Panc1 (cell line): Measurements from ENCODE around the gene U2SURP. TPM values are rescaled to one million over a fixed set of nuclear protein-coding genes. Genes with fewer than 3 reads are reported as not detected.

ENCODE experiments used
- ATAC-seq: fragments of 200-7000 bp; cut with Tn5 transposase; 2 replicates; pipeline ENCODE4 v1.9.1; 2020; ENCODE audit warnings: mild to moderate bottlenecking, moderate library complexity
- BruUV-seq: library from RNA; stranded (reverse); fragments of 400-500 nt; replicated peaks from 2 replicates; lab custom pipeline; 2021; lab: Mats Ljungman, UMichigan
- CTCF ChIA-PET: fragments of 300-600 bp; sonication (Branson Sonifier 250); formaldehyde crosslinking; loops from one replicate; lab custom pipeline; 2022; ENCODE audit warnings: antibody characterized with exemption; lab: Charles Lee
- POLR2A ChIA-PET: fragments of 300-600 bp; sonication (Branson Sonifier 250); formaldehyde crosslinking; loops from one replicate; lab custom pipeline; 2022; ENCODE audit warnings: antibody characterized with exemption; lab: Charles Lee
- DNase-seq: peaks from one replicate; pipeline ENCODE4 v3.0.0-alpha.2; 2010; ENCODE audit warnings: low read depth, low spot score
- H3K27ac ChIP-seq: 2 replicates; pipeline ENCODE4 v1.5.1; 2011; ENCODE audit warnings: mild to moderate bottlenecking, low read length, inconsistent platforms
- H3K27me3 ChIP-seq: fragments of 200-500 bp; sonication (Bioruptor generic); 2 replicates; pipeline ENCODE4 v1.6.0; 2014; ENCODE audit warnings: low read length, inconsistent platforms; ENCODE audit not compliant: control insufficient read depth, insufficient read depth
- H3K36me3 ChIP-seq: fragments of 200-500 bp; sonication (Bioruptor generic); 2 replicates; pipeline ENCODE4 v1.5.1; 2014; ENCODE audit warnings: inconsistent platforms, mild to moderate bottlenecking, low read length, moderate library complexity; ENCODE audit not compliant: control insufficient read depth, insufficient read depth
- H3K4me1 ChIP-seq: 2 replicates; pipeline ENCODE4 v1.5.1; 2011; ENCODE audit warnings: inconsistent platforms, mild to moderate bottlenecking, low read length, moderate library complexity; ENCODE audit not compliant: control insufficient read depth, insufficient read depth
- H3K4me3 ChIP-seq, 2 experiments: 2 replicates each; pipeline ENCODE4 v1.5.1; 2011 to 2012; ENCODE audit warnings: low read depth in 2 of 2, low read length in 2 of 2, mild to moderate bottlenecking in 2 of 2, inconsistent platforms in 1 of 2, moderate library complexity in 1 of 2
- H3K9me3 ChIP-seq: fragments of 200-500 bp; sonication (Bioruptor generic); 2 replicates; pipeline ENCODE4 v1.5.1; 2014; ENCODE audit warnings: low read depth, mild to moderate bottlenecking, inconsistent platforms, low read length, moderate library complexity; ENCODE audit not compliant: control insufficient read depth, insufficient read depth
- POLR2AphosphoS5 ChIP-seq: IDR thresholded peaks from 2 replicates; pipeline ENCODE4 v1.6.1; 2012; ENCODE audit warnings: mild to moderate bottlenecking, low read depth, low read length, moderate library complexity
- SIN3A ChIP-seq: IDR thresholded peaks from 2 replicates; pipeline ENCODE4 v1.6.1; 2012; ENCODE audit warnings: low read depth, mild to moderate bottlenecking, low read length, moderate library complexity, borderline replicate concordance; ENCODE audit not compliant: insufficient read depth
- TCF7L2 ChIP-seq: IDR thresholded peaks from 2 replicates; pipeline ENCODE4 v1.6.1; 2011; ENCODE audit warnings: mild to moderate bottlenecking, low read depth, low read length, inconsistent platforms
- in situ Hi-C: cut with HindIII; loops from 2 replicates; pipeline ENCODE4 v1.10.0; 2016; ENCODE audit warnings: low sequenced_read_pairs, low pct_unique_long_range_greater_than_20kb
- intact Hi-C: fragments of 100-400 bp; cut with micrococcal nuclease; formaldehyde crosslinking; loops from one replicate; pipeline ENCODE4 v1.10.0; 2022; ENCODE audit not compliant: unreplicated experiment
- total RNA-seq: library from RNA; stranded (reverse); gene quantifications from one replicate; pipeline ENCODE4 v1.2.1, GENCODE V29; 2021; ENCODE audit not compliant: unreplicated experiment
- TF ChIP-seq, protein P1 (sequence below): fragments of 450-650 bp; IDR thresholded peaks from 2 replicates; pipeline ENCODE4 v1.5.1; 2017; ENCODE audit warnings: mild to moderate bottlenecking
- TF ChIP-seq, protein P2 (sequence below), 2 experiments: IDR thresholded peaks; 2 replicates each; pipeline ENCODE4 v1.6.1; 2011 to 2012; ENCODE audit warnings: low read depth in 2 of 2, control low read depth in 1 of 2, low read length in 1 of 2, mild to moderate bottlenecking in 1 of 2, moderate library complexity in 1 of 2; ENCODE audit not compliant: insufficient read depth in 1 of 2

Gene U2SURP
- total RNA-seq, 1 experiment from 2014 or later: 135 TPM

DNA sequence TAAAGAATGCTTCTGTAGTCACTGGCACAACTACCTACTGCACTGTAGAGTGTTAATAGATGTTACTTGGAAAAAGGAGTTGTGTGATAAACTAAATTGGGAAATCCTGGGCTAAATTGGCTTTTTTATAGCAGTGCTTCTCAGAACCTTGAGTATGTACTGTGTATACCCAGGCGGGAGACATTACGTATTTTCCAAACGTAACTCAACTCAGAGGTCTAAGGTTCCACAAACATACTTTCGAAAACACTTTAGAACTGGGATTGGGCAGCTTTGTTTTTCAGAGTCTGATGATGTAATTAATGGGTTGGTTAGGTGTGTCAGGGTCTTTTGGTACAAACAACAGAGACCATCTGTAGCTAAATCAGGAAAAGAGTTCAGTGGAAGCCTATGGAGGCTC lies 64.7 kb downstream of the U2SURP start:
- ATAC-seq: no peak
- H3K36me3 ChIP-seq: peaks cover 7% of the 10 kb centered on the region; the same call in 1 of the 2 replicates
- no peaks in the 10 kb centered on the region for H3K9me3 ChIP-seq
- no TSS peak for BruUV-seq
- TF ChIP-seq TCF7L2: no peak
- TF ChIP-seq, protein P1, sequence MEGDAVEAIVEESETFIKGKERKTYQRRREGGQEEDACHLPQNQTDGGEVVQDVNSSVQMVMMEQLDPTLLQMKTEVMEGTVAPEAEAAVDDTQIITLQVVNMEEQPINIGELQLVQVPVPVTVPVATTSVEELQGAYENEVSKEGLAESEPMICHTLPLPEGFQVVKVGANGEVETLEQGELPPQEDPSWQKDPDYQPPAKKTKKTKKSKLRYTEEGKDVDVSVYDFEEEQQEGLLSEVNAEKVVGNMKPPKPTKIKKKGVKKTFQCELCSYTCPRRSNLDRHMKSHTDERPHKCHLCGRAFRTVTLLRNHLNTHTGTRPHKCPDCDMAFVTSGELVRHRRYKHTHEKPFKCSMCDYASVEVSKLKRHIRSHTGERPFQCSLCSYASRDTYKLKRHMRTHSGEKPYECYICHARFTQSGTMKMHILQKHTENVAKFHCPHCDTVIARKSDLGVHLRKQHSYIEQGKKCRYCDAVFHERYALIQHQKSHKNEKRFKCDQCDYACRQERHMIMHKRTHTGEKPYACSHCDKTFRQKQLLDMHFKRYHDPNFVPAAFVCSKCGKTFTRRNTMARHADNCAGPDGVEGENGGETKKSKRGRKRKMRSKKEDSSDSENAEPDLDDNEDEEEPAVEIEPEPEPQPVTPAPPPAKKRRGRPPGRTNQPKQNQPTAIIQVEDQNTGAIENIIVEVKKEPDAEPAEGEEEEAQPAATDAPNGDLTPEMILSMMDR: no peak
- TF ChIP-seq POLR2AphosphoS5: no peak
- no peak for TF ChIP-seq SIN3A
- TF ChIP-seq, protein P2, sequence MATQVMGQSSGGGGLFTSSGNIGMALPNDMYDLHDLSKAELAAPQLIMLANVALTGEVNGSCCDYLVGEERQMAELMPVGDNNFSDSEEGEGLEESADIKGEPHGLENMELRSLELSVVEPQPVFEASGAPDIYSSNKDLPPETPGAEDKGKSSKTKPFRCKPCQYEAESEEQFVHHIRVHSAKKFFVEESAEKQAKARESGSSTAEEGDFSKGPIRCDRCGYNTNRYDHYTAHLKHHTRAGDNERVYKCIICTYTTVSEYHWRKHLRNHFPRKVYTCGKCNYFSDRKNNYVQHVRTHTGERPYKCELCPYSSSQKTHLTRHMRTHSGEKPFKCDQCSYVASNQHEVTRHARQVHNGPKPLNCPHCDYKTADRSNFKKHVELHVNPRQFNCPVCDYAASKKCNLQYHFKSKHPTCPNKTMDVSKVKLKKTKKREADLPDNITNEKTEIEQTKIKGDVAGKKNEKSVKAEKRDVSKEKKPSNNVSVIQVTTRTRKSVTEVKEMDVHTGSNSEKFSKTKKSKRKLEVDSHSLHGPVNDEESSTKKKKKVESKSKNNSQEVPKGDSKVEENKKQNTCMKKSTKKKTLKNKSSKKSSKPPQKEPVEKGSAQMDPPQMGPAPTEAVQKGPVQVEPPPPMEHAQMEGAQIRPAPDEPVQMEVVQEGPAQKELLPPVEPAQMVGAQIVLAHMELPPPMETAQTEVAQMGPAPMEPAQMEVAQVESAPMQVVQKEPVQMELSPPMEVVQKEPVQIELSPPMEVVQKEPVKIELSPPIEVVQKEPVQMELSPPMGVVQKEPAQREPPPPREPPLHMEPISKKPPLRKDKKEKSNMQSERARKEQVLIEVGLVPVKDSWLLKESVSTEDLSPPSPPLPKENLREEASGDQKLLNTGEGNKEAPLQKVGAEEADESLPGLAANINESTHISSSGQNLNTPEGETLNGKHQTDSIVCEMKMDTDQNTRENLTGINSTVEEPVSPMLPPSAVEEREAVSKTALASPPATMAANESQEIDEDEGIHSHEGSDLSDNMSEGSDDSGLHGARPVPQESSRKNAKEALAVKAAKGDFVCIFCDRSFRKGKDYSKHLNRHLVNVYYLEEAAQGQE (IDR thresholded peaks at IDR 0.05; ENCODE audit: insufficient read depth in 1 of 2, low read depth in 2 of 2, low read length in 1 of 2): no peak
- no peak overlapping the region for H3K4me3 ChIP-seq
- no peak for DNase-seq
- intact Hi-C loops (no loop called here), in situ Hi-C loops (no loop called here)
- no peak overlapping the region for H3K27ac ChIP-seq
- H3K4me1 ChIP-seq: no peaks in the 10 kb centered on the region
- CTCF ChIA-PET: interaction anchor here (0.6 kb wide), 1 partner anchor 11 kb away, joined by 4 read pairs; no protein-coding TSS in a partner anchor
- POLR2A ChIA-PET: no interaction called here
- no peaks in the 10 kb centered on the region for H3K27me3 ChIP-seq

DNA sequence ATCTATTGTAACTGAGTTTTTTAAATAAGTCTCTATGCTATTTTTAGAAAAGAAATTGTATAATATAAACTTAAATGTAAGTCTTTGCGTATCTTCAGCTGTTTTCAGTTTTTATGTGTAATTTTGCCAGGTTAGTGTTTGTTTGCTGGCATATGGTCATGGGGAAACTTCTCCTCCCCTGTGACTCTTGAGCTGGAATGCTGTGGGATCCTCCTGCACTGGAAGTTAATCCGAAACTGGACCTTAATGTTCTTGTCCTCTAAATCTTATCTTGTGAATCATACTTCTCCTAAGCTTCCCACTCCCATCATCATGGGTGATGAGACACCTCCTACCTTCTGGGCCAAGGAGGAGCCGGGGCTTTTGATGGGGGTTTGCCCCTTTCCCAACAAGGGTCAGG lies 65.8 kb downstream of the U2SURP start:
- Histone ChIP-seq H3K27me3 (no peaks in the 10 kb centered on the region), H3K4me1 (no peaks in the 10 kb centered on the region), H3K9me3 (no peaks in the 10 kb centered on the region), H3K27ac (no peak overlapping the region), H3K36me3 (0 out of 2 replicates have a peak, but pooled peaks cover 2% of the 10 kb centered on the region), H3K4me3 (no peak overlapping the region)
- ChIA-PET POLR2A (no interaction called here), CTCF (no interaction called here)
- intact Hi-C loops: no loop called here
- no peak for ATAC-seq
- in situ Hi-C loops: no loop called here
- no peak for DNase-seq
- BruUV-seq: no TSS peak
- TF ChIP-seq, protein P1: no peak
- TF ChIP-seq POLR2AphosphoS5 (no peak), TCF7L2 (no peak)
- TF ChIP-seq, protein P2 (IDR thresholded peaks at IDR 0.05; ENCODE audit: insufficient read depth in 1 of 2, low read depth in 2 of 2, low read length in 1 of 2): no peak
